ACHN (cell line): ENCODE data around the gene SRRD.
"Not testable (repeated sequence)": the region's sequence is repeated elsewhere in the genome, so short reads cannot be mapped to it uniquely, and the experiment has no call there.

Experiments
- DNase-seq: peaks from one replicate; pipeline ENCODE4 v3.0.0-alpha.2; 2015
- in situ Hi-C: cut with HindIII; loops from 2 replicates; pipeline ENCODE4 v1.10.0; 2017; ENCODE audit warnings: low sequenced_read_pairs, low pct_ligation_motif_present, low pct_unique_long_range_greater_than_20kb

The SRRD gene

DNA sequence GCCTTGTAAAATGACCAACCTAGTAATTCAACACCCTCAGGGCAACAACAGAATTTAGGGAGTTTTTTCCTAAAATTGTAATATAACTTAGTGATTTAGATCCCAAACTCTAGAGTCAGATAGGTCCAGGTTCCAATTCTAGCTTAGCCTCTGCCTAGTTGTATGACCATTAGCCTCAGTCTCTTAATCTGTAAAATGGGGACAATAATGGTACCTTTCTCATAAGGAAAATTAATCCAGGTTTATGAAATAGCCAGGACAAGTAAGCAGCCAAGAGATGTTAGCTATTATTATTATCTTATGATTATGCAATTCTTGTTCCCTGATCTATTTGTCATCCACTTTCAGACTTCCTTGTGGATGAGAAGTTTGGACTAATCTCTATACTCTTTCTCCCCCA is 24.5 kb downstream of the SRRD start:
- in situ Hi-C loops, result no loop called here
- no peak for DNase-seq

DNA sequence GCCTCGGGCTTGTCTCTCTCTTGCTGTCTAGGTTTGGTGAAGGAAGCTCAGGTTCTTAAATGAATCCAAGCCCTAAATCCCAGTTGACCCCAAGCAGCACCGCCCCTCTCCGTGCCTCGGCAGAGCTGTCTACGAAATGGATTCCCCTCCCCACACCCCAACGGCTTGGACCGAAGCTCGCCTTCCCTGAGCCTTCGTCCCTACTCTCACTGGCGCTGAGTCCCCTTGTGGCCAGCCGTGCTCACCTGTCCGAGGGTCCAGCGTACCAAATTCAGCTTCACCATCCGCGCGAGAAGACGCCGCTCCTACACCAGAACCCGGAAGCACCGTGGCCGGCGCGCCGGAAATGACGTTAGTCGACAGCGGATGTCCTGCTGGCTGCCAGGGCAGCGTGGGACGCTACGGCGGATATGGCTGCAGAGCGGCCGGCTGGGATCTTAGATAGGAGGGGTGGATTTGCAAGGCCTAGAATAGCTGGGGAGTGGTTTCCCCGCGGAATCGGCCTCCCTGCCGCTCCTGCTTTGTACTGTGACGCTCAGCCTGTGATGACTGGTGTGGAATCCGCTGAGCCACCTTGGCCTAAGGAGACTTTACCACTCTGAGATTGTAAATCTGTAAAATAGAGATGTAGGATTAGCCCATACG is 28.6 kb downstream of the SRRD start, which contains the start of gene TFIP11:
Gene TFIP11 (minus strand): TSS at position 325 of the 645 bp plus-strand sequence. CDS start 2,201 bp downstream, outside the sequence.
- in situ Hi-C loops, result no loop called here
- peak; percentile 91 for DNase-seq

DNA sequence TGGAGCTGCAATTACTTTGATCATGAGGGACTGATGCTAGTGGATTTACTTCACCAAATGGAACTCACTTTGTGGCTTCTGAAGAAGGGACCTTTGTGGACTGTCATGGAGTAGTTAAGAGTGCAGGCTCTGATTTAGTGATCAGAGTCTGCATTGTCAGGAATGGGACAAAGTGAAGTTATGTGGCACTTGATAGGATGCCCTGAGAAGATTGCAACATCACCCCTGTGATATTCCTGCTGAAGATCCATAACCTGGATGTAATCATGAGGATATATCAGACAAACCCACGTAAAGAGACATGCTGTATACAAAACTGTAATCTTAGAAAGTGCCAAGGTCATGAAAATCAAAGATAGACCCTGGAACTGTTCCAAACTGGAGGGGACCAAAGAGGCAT is 30.2 kb downstream of the SRRD start:
- in situ Hi-C loops, result no loop called here
- no peak for DNase-seq

DNA sequence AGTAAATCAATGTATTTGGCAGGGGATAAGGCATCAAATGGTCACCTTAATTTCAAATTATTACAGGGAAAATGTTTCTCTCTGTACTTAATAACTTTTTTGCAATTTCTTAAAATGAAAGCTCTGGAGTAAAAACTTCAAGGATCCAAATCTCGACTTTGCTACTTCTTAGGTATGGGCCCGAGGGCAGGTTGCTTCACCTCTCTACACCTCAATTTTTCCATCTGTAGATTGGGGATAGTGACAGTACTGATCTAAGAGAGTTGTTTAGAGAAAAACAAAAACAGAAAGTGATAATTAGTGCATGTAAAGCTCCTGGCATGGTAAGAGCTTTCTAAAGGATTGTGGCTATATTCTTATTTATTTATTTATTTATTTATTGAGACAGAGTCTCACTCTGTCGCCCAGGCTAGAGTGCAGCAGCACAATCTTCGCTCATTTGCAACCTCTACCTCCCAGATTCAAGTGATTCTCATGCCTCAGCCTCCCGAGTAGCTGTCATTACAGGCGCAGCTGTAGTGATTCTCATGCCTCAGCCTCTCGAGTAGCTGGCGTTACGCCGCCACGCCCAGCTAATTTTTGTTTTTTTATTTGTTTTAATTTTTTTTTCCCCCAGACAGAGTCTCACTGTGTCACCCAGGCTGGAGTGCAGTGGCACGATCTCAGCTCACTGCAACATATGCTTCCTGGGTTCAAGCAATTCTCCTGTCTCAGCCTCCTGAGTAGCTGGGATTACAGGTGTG is 30.9 kb downstream of the SRRD start:
- in situ Hi-C loops, result no loop called here
- DNase-seq, result no peak

DNA sequence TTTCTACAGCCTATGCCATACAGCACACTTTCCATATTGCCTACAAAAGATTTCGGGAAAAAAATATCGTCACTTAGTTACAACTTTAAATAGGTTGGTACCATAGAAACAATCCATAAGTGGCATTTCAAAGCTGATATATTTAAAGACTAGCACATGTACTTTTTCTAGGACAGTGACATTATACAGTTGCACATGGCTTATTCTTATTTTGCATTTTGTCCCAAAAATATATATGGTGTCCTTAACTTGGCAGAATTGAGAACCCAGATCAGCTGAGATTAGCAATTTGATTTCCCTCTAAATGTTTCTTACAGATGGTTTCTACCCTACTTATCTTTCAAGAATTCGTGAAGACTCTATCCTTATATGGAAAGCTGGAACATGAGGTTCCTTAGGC is 32.3 kb downstream of the SRRD start:
- in situ Hi-C loops, result no loop called here
- DNase-seq, result no peak

DNA sequence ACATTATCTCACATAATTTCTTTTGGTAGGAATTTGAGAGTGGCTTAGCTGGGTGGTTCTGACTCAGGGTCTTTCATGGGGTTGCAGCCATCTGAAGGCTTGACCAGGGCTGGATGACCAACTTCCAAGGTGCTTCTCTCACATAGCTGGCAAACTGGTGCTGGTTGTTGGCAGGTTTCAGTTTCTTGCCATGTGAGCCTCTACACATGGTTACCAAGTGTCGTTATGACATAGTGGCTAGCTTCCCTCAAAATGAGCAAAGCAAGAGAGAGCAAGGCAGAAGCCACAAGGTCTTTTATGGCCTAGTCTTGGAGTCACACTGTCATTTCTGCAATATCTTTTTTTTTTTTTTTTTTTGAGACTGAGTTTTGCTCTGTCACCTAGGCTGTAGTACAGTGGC is 32.8 kb downstream of the SRRD start:
- DNase-seq, result no peak
- in situ Hi-C loops, result no loop called here

DNA sequence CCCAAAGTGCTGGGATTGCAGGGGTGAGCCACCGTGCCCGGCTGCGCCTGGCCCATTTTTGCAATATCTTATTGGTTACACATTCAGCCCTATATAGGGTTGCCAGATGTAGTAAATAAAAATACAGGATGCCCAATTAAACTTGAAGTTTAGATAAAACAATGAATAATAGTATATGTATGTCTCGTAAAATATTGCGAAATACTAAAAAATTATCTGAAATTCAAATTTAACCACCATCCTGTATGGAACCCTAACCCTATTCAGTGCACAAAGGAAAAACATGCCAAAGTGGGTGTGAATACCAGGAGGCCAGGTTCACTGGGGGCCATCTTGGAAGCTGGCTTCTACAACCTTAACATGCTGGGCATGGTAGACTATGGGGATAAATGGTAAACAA is 33.8 kb downstream of the SRRD start:
- no peak for DNase-seq
- in situ Hi-C loops, result no loop called here

DNA sequence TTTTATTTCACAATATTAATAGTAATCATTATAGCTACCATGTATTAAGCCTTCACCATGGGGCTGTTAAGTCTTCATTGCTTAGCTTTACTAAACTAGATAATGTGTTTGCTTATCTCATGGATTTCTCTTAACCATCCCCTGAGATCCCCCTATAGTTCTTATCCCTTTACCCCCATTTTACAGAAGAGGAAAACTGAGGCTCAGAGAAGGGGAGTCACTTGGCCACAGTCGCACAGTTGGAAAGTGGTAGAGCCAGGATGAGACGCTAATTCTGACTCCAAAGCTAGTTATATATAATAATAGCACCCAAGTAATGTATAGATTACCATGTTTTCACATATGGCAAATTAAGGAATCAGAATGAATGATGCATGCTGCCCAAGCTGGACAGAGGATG is 38.3 kb downstream of the SRRD start:
- in situ Hi-C loops, result no loop called here
- no peak for DNase-seq

DNA sequence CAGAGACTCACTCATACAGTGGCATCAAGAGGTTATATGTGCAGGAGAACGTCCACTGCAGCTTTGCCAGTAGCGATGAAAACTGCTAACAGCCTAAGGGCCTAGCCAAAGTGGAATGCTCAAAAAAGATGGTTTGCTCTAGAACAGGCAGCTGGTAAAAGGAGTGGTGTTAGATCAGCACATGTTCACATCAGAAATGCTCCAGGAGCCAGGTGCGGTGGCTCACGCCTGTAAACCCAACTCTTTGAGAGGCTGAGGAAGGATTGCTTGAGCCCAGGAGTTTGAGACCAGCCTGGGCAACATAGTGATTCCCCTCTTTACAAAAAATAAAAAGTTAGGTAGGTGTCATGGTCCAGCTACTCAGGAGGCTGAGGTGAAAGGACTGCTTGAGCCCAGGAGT is 38.9 kb downstream of the SRRD start:
- in situ Hi-C loops, result no loop called here
- DNase-seq, result no peak

DNA sequence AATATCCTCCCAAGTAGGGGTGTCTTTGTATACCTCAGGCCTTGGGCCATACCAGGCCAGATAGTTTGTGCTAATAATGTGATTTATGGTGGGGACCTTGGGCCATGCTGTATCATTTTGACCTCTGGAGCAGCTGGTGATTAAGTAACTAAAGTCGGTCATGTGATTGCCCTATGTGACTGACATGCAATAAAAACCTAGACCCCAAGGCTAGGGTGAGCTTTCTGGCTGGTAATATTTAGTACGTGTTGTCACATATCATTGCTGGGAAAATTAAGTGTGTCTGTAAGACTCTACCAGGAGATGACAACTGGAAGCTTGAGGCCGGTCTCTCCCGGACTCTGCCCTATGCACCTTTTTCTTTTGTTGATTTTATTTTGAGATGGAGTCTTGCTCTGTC is 41.2 kb downstream of the SRRD start:
- no peak for DNase-seq
- in situ Hi-C loops, result no loop called here

DNA sequence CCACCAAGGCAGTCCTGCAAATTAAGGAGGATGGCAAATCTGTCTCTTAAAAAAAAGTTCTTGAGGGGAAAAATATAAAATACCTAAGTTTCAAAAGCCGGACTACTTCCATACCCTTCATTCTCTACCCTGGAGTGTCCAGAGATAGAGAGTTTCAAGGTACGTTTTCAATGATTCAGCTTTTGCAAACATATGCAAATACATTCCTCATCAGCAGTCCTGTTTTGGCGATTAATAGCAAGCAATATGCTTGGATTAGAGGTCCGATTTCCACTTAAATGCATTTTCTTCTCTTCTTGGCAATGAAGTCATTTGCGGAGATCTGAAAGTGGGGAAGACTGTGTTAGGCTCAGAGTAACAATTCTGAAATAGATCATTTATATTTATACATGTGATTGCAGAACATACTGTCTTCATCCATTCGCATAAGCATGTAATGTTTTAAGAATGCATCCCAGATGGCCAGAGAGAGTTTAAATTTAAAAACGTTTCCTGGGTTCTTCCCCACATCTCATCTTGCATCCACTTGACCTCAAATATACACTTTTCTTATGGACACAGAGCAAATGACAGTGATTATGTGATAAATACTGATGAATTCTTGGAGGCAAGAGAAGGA is 42.4 kb downstream of the SRRD start:
- DNase-seq, result no peak
- in situ Hi-C loops, result no loop called here

DNA sequence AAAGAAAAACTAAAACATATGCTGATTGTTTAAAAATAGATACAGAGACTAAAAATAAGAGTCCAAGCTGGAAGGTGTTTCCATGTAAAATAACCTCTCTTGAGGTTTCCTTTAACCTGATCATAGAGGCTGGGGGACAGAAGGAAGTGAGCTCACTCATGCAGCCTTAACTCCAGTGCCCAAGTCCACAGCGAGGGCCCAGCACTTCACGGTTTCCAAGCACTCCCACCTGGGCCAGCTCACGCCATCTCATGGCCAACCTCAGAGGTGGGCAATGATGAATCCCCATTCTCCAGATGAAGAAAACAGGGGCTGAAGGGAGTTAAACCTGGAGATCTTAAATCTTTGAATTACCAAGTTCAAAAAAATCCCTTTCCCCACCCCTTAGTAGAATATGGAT is 43.5 kb downstream of the SRRD start:
- in situ Hi-C loops, result no loop called here
- no peak for DNase-seq

DNA sequence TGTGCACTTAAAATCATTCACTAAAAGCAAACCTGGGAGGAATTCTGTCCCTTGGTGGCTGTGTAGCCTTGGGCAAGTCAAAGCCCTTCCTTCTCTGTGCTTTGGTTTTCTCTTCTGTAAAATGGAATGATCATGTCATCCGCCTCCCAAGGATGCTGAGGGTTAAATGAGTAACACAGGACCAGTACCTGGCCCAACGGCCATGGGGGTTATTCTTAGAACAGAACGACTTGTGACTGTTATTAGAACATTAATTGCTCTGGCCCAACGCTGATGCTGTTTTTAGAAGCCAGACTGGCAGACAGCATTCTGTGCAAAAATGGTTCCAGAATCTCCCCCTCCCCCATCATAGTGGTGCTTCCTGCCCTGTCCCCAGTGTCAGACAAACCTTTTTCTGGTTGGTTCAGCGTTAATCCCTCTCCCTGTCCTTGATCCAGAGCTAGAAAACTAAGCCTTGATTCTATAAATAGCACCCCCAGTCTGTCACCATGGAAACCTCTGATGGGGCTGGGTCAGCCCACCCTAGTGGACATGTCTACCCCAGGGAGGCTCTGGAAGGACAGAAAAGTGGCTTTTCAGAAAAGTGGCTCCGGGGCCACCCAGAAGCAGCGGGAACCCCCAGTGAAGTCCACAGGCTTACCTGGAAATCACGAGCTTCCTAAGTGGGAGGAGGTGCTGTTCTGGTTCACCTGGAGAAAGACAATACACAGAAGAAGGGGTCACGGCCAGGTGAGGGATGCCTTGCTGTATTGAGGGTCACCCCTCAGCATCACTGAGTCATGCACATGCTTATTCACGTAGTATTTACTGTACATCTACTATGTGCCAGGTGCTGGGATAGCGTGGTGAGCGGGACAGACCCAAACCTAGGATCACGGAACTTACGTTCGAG is 44.1 kb downstream of the SRRD start:
- in situ Hi-C loops, result no loop called here
- no peak for DNase-seq

DNA sequence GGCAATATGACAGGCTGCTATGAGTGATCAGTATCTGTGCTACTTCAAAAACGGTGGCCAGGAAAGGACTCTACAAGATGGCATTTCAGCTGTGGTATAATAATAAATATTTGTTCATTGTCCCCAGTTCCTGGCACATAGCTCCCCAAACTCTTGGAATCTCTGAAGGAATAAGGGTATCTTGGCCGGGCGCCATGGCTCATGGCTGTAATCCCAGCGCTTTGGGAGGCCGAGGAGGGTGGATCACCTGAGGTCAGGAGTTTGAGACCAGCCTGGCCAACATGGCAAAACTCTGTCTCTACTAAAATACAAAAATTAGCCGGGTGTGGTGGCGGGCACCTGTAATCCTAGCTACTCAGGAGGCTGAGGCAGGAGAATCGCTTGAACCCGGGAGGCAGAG is 44.8 kb downstream of the SRRD start:
- in situ Hi-C loops, DNase-seq: not testable (repeated sequence)

DNA sequence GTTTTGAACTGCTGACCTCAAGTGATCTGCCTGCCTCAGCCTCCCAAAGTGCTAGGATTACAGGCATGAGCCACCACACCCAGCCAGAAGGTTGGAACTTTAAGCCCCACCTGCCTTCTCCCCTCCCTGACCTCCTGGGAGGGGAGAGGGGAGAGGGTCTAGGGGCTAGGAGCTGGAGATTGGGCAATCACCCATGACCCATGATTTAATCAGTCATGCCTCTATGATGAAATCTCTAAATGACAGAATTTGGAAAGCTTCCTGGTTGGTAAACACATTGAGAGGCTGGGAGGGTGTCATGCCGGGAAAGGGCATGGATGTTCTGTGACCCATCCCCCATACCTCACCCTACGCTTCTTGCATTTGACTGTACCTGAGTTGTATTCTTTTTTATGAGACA is 45.7 kb downstream of the SRRD start:
- DNase-seq, result no peak
- in situ Hi-C loops, result no loop called here

DNA sequence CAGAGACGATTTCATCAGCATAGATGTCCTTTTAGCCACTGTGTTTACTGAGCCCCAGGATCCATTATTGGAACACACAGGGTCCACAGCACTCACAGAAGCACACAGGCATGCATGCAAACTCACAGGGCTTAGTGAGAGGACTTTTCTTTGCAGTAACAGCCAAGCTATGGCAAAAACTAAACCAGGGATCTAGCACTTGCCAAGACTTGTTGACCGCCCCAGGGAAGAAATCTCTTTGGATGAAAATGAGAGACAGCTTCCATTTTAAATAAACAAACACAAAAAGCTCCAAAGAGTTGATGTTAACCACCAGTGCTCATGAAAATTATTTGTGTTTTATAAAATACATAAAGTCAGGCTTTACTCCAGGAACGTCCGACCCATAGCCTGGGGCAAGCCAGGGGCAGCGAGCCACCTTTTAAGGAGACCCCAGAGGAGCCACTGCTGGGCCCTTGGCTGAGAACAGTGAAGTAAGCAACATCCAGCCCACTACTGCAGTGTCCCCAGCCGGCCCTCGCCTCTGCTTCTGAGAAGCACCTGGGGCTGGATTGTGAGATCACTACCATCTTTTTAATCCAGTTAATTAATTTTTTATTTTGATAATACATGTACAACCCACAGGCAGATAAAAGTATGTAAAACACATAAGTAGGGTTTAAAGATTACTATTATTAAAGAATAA is 50.6 kb downstream of the SRRD start:
- no peak for DNase-seq
- in situ Hi-C loops, result no loop called here

DNA sequence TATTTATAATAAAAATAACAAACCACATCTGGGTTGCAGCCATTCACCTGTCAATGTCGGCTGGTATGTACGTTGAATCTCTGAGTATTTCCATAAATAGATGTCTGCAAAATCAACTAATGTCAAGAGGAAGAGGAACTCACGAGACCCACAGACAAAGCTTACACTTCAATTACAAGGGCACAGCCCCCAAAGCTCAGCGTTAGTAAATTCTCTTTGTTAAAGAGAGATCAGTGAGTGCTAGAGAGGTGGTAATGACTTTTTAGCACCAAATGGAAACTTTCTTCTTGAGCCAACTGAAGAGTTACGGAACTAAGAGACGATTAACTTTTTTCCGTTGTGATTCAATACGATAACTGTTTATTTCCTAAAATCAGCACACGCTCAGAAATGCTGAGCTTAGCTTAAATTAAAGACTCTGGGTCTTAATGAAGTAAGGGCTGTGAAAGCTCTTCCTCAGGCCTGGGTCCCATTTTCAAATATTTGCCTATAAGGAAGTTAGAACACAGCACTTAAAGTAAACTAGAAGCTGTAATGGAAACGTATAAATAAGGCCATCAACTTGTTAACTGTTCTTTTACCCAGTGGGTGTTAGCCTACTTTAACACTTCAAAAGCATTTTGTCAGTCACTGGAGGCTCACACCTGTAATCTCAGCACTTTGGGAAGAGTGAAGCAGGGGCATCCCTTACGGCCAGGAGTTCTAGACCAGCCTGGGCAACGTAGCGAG is 51.4 kb downstream of the SRRD start:
- in situ Hi-C loops, result no loop called here
- no peak for DNase-seq

DNA sequence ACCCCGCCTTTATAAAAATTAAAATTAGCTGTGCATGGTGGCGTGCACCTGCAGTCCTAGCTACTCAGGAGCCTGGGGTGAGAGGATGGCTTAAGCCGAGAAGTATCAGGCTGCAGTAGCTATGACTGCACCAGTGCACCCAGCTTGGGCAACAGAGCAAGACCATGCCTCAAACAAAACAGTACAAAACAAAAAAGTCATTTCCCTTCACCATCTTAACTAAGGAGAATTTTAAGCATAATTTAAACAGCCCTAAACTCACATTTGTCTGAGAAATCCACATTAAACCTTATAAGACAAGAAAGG is 51.9 kb downstream of the SRRD start:
- no peak for DNase-seq
- in situ Hi-C loops, result no loop called here
